WI38 (cell line): ENCODE results near the gene FCER2.

Experiments used
- H3K4me3 ChIP-seq: 2 replicates; pipeline ENCODE4 v1.5.1; 2011; ENCODE audit warnings: low read depth, mild to moderate bottlenecking, control low read depth, low read length
- CTCF ChIP-seq: IDR thresholded peaks from 2 replicates; pipeline ENCODE4 v1.5.1; 2012; ENCODE audit warnings: low read depth, mild to moderate bottlenecking, control low read depth, low read length

The FCER2 gene

DNA sequence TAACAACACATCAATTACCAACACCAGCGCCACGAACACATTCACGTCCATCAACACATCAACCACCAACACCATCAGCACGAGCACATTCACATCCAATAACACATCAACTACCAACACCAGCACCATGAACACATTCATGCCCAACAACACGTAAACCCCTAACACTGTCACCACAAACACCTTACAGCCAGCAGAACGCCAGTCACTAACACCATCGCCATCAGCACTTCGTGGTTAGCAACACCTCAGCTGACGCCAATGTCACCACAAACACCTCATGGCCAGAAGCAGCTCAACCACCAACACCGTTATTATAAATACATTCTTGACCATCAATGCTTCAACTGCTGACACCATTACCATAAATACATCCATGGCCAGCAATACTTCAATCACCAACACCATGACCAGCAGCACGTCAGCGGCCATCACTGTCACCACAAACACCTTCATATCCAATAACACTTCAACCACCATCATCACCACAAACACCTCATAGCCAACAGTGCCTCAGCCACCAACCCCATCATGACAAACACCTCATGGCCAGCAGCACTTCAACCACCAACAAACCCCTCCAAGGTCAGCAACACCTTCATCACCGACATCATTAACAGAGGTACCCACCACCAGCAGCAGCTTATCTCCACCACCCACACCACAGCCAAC is 9.4 kb downstream of the FCER2 start:
- TF ChIP-seq CTCF: no peak

GRCh38 chr19:7691497-7691896 is 10.4 kb downstream of the FCER2 start:
- no peak overlapping the region for H3K4me3 ChIP-seq
- TF ChIP-seq CTCF: no peak

More for the DNA sequence above, 9.4 kb downstream of the FCER2 start:
- no peak overlapping the region for H3K4me3 ChIP-seq

- H3K4me3 ChIP-seq: no peak overlapping the region
- TF ChIP-seq CTCF: no peak
Measured at GRCh38 chr19:7690779-7691258, 11.1 kb downstream of the FCER2 start.

DNA sequence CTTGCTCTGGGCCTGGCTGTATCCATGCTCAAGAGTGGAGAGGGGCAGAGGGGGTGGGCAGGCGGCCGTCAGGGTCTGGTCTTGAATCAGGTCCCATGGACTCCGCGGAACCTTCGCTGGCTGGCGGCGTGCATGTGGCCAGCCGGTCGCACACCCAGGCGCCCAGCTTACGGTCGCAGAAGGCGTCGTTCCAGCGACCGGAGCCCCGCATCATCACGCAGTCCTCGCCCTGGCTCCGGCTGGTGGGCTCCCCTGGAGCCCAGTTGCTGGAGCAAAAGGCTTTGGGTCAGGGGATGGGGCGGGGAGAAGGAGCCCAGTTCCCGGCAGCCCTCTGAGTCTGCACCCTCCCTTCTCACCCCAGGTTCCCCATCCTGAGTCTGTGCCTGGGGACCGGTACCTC is 12.8 kb downstream of the FCER2 start:
- no peak for TF ChIP-seq CTCF
- H3K4me3 ChIP-seq: no peak overlapping the region

DNA sequence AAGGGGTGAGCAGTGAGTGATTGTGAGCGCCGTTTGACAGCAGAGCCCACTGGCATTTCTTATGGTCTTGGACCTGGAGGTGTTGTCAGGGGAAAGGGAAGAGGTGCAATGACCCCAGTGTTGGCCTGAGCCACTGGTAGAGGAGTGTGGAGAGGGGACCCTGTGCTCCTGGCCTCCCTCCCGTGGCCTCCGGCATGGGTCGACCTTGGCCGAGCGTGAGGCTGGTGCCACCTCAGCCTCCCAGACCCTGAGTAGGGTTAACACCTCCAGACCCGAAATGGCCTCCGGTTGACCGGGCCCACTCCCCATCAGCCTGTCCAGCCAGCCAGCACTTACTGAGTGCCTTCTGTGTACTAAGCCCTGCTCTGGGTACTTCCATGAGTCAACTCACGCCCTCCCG is 14.8 kb downstream of the FCER2 start:
- TF ChIP-seq CTCF: no peak
- no peak overlapping the region for H3K4me3 ChIP-seq

DNA sequence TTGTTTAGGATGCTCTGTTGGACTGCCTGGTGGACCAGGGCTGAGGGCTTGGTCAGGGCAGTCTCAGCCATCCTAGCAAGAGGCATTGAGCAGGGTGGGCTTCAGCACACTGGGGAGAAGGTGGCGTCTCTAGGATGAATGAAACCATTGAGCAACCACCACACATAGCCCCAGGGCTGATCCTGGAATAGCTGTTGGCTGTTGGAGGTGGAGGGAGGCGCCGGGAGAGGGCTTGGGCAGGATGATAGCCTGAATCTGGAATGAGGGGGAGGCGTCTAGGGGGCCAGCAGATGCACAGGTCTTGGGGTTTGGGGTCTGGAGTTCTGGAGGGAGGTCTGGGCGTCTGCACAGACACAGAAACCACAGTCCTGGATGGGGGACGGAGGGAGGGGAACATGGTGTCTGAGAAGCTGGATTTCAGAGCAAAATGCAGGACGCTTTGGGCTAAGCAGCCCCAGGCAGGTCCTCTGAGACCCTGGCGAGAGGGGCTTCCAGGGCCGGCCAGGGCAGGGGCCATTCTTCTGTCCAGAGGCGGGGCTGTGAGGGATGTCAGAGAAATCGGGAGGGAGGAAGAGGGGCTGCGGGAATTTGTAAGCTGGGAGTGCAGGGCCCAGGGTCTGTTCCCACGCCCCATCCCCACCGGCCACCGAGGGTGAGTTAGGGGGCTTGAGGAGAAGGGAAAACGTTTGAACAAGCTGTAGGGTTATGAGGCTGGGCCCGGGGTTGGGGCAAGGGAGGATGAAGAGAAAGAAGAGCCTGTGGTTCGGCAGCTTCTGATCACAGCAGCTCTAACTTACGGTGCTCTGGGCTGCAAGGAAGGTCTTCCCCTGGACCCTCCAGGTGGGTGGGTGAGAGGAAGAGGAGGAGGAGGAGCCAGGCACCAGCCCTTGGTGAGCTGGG is 16.1 kb downstream of the FCER2 start:
- H3K4me3 ChIP-seq: no peak overlapping the region

More for the DNA sequence above, 16.1 kb downstream of the FCER2 start:
- no peak for TF ChIP-seq CTCF
